ENCODE data around the gene TNFRSF18.

TNFRSF18 gene

GRCh38 chr1:1157426-1157913 is 48.9 kb downstream of the TNFRSF18 start:
- peak; percentile 93 for DNase-seq (ENCODE audit: low spot score)
- TF ChIP-seq CTCF (IDR thresholded peaks at IDR 0.05; ENCODE audit: extremely low read depth, insufficient read depth, missing control alignments): no peak
- in situ Hi-C loops (cut with MboI; ENCODE audit: low pct_unique_long_range_greater_than_20kb, low sequenced_read_pairs, unreplicated experiment): no loop called here

- TF ChIP-seq CTCF (IDR thresholded peaks at IDR 0.05; ENCODE audit: extremely low read depth, insufficient read depth, missing control alignments): no peak
- in situ Hi-C loops (cut with MboI; ENCODE audit: low pct_unique_long_range_greater_than_20kb, low sequenced_read_pairs, unreplicated experiment): no loop called here
- DNase-seq (ENCODE audit: low spot score): no peak
Measured at GRCh38 chr1:1157033-1157365, 49.4 kb downstream of the TNFRSF18 start.

GRCh38 chr1:1156140-1157032 is 50.0 kb downstream of the TNFRSF18 start:
- in situ Hi-C loops (cut with MboI; ENCODE audit: low pct_unique_long_range_greater_than_20kb, low sequenced_read_pairs, unreplicated experiment): no loop called here
- TF ChIP-seq CTCF (IDR thresholded peaks at IDR 0.05; ENCODE audit: extremely low read depth, insufficient read depth, missing control alignments): no peak

GRCh38 chr1:1155258-1155657 is 51.1 kb downstream of the TNFRSF18 start:
- TF ChIP-seq CTCF (IDR thresholded peaks at IDR 0.05; ENCODE audit: extremely low read depth, insufficient read depth, missing control alignments): no peak
- in situ Hi-C loops (cut with MboI; ENCODE audit: low pct_unique_long_range_greater_than_20kb, low sequenced_read_pairs, unreplicated experiment): no loop called here
- DNase-seq (ENCODE audit: low spot score): no peak

More at GRCh38 chr1:1156140-1157032, 50.0 kb downstream of the TNFRSF18 start:
- DNase-seq (ENCODE audit: low spot score): no peak

GRCh38 chr1:1153874-1154273 is 52.5 kb downstream of the TNFRSF18 start:
- no peak for DNase-seq (ENCODE audit: low spot score)
- in situ Hi-C loops (cut with MboI; ENCODE audit: low pct_unique_long_range_greater_than_20kb, low sequenced_read_pairs, unreplicated experiment): no loop called here
- no peak for TF ChIP-seq CTCF (IDR thresholded peaks at IDR 0.05; ENCODE audit: extremely low read depth, insufficient read depth, missing control alignments)

Measured in GM13977 (cell line).